ENCODE results near the gene NEK4.
"Not testable (repeated sequence)": the region's sequence is repeated elsewhere in the genome, so short reads cannot be mapped to it uniquely, and the experiment has no call there.

The NEK4 gene

GRCh38 chr3:52695798-52696671, 74.7 kb downstream of the NEK4 start:
- DNase-seq: no peak

GRCh38 chr3:52694528-52695189, 76.1 kb downstream of the NEK4 start:
- DNase-seq: peak; percentile 27

DNA sequence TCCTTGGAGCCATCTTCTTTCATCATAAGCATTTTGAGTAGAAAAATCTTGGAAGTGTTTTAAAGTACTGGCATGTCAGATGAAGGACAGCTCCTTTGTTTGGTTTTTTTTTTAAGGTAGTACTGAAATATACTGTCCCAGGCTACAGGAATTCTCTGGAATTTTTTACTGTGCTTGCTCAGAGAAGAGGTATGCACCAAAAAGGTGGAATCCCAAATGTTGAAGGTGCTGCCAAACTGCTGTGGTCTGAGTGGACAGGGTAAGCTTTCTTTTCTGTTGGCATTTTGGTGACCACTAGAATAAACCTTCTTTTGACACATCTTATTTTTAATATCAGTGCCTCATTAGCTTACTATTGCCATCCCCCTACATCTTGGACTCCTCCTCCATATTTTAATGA, 77.7 kb downstream of the NEK4 start:
- no peak for DNase-seq

GRCh38 chr3:52690560-52690959, 80.2 kb downstream of the NEK4 start:
- no peak for DNase-seq

DNA sequence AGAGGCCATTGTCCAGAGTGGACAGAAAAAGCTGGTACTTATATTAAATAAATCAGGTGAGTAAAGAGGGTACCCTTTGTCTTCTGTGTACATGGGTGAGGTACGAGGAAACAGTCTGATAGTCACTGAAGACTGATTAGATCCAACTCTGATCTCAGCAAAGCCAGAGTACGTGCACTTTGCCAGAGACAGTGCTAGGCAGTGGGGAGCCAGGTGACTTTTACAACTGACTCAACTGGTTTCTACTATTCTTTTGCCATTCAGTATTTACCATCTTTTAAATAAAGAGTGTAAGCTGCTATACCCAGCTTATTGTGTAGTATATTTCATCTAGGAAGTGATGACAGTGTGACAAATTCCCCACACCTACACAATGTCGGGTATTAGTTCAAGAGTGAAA, 81.6 kb downstream of the NEK4 start:
- DNase-seq: no peak

- no peak for DNase-seq
Measured at GRCh38 chr3:52688266-52688665, 82.5 kb downstream of the NEK4 start.

DNA sequence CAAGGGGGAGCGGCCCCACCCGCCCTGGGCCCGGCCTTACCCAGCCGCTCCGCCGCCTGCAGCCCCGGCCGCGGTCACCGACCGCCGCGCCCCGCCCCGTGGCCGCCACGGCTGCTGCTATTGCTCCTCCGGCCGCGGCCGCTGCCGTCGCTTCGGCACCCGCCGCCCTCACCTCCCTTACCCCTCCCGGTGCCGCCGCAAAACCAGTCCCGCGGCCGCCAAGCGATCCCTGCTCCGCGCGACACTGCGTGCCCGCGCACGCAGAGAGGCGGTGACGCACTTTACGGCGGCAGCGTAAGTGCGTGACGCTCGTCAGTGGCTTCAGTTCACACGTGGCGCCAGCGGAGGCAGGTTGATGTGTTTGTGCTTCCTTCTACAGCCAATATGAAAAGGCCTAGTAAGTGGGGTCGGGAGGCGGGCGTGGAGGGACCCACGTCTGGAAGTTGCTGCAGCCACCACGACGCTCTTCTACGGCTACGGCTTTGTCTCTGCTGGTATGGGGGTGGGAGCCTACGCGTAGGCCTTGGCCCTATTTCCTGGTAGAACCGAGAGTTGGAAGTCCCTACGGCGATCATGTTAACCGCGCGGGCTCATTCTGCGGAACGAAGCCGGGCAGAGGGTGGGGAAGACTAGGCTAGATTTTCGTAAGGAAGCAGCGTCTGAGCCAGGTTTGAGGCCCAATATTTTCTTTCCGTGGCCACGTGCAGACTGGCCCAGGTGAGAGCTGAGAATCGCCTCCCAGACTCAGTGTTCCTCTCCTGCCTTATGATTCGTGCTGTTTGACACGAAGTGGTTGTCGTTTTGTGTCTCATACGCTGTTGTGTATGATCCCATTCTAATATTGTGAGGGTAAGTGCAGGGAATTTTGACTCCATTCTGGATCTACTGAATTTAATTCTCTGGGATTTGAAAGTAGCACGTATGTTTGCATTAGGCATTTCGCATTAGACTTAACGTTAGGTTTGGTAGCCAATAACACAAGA, 84.7 kb downstream of the NEK4 start, which contains the start of the genes GNL3 and PBRM1:
Gene GNL3 (plus strand): TSS at position 324 of the 983 bp plus-strand sequence. CDS start 61 bp downstream, at position 385.
Gene PBRM1 (minus strand): TSS at position 205 of the 983 bp plus-strand sequence.
- DNase-seq: peak; percentile 90

GRCh38 chr3:52685285-52685708, 85.4 kb downstream of the NEK4 start:
- peak; percentile 59 for DNase-seq

- DNase-seq: no peak
Measured at GRCh38 chr3:52684184-52684583, 86.6 kb downstream of the NEK4 start.

- no peak for DNase-seq
Measured at GRCh38 chr3:52683611-52684010, 87.1 kb downstream of the NEK4 start.

- peak; percentile 39 for DNase-seq
Measured at GRCh38 chr3:52682016-52682415, 88.7 kb downstream of the NEK4 start.

- no peak for DNase-seq
Measured at GRCh38 chr3:52681596-52681995, 89.1 kb downstream of the NEK4 start.

DNA sequence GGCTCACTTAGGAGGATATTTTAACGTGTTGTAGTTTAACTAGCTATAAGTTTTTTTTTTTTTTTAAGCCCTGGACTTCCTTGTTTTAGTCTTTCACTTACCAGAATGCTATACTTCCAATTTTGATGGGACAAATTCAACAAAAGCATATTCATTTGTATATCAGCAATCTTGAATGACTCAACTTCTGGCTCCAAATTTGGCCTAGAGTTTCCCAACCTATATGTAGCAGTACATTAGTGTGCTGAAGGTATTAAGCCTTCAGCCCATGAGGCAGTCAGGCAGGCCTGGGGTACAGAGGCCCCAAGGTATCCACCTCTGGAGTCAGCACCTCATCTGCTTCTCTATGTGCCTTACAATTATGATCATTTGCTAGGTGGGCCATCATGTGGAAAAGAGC, 90.9 kb downstream of the NEK4 start:
- DNase-seq: no peak

GRCh38 chr3:52679199-52679538, 91.6 kb downstream of the NEK4 start:
- DNase-seq: no peak

- DNase-seq: no peak
Measured at GRCh38 chr3:52678265-52679198, 92.2 kb downstream of the NEK4 start.

DNA sequence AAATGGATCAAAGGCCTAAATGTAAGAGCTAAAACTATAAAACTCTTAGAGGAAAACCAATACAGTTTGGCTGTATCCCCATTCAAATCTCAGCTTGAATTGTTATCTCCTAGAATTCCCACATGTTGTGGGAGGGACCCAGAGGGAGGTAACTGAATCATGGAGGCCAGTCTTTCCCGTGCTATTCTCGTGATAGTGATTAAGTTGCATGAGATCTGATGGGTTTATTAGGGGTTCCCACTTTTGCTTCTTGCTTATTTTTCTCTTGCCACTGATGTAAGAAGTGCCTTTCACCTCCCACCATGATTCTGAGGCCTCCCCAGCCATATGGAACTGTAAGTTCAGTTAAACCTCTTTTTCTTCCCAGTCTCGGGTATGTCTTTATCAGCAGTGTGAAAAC, 94.5 kb downstream of the NEK4 start:
- DNase-seq: not testable (repeated sequence)

DNA sequence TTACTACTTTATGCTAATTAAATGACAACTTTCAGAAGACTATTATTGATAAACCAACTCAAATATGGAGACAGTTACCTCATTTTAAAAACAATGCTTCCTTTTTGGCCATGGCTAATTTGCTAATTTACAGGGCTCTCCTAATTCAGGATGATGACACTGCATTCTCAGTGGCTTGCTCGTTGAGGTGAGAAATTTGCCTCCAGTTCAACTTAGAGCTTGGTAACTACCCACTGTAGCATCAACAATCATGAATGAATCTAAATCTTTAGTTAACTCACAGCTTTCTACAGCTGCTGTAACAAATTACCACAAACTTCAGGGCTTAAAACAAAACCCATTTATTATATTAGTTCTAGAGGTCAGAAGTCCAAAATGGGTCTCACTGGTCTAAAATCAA, 99.1 kb downstream of the NEK4 start:
- peak; percentile 55 for DNase-seq

DNA sequence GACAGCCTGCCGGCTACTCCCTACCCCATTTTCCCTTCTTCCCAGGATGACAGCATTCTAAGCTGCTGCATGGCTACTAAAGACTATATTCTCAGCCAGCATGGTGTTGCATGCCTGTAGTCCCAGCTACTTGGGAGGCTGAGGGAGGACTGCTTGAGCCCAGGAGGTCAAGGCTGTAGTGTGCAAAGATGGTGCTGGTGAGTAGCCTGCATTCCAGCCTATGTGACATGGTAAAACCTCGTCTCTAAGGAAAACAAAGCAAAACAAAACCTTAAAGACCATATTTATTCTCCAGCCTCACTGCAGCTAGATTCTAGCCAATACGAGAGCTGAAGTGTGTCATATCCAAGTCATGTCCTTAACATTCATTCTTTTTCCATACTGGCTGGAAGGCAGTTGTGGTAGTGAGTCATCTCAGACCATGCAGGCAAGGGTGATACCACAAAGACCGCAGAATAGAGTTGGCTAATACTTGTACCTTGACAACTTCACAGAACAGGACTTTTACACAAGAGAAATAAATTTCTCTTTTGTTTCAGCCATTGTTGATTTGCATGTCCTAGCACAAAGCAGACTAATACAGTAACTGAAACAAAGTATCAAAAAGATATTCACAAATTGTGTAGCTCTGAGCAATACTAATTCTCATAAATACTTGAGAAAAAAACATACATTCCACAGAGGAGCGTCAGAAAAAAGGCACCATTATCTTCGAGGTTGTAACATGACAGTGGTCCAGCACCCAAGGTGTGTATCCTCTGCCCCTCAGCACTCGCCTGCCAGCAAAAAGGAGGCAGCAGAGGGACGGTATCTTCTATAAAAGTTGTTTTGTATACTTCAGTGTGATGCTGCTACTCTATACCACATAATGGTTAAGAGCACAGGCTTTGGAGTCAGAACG, 99.9 kb downstream of the NEK4 start:
- peak; percentile 100 for DNase-seq

GRCh38 chr3:52663098-52663497, 107.6 kb downstream of the NEK4 start:
- no peak for DNase-seq

GRCh38 chr3:52660046-52660445, 110.7 kb downstream of the NEK4 start:
- DNase-seq: no peak

All from kidney glomerular epithelial cell (primary cell).